ENCODE data around the gene FMC1.

DNA sequence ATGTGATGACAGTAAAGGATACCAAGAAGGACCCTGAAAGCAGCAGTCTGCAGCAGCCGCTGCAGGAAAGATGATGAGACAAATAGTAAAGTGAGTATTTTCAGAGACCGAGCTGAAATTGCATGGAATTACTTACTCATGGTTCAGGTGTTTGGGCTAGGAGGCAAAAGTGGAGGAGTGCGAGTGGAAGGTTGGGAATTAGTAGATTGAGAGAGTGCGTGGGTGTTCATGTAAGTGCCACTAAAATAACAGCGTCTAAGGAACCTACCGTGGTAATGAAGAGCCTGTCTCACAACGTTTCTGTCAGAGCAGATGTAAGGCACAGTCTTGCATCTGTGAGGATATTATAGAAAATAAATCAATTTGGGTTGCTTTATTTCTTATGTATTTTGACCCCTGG is 48.3 kb upstream of the FMC1 start:
- TF ChIP-seq, protein P1, sequence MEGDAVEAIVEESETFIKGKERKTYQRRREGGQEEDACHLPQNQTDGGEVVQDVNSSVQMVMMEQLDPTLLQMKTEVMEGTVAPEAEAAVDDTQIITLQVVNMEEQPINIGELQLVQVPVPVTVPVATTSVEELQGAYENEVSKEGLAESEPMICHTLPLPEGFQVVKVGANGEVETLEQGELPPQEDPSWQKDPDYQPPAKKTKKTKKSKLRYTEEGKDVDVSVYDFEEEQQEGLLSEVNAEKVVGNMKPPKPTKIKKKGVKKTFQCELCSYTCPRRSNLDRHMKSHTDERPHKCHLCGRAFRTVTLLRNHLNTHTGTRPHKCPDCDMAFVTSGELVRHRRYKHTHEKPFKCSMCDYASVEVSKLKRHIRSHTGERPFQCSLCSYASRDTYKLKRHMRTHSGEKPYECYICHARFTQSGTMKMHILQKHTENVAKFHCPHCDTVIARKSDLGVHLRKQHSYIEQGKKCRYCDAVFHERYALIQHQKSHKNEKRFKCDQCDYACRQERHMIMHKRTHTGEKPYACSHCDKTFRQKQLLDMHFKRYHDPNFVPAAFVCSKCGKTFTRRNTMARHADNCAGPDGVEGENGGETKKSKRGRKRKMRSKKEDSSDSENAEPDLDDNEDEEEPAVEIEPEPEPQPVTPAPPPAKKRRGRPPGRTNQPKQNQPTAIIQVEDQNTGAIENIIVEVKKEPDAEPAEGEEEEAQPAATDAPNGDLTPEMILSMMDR (IDR thresholded peaks at IDR 0.05; ENCODE audit: borderline replicate concordance, extremely low read depth, low read length, poor library complexity, severe bottlenecking) = no peak
- no peak for TF ChIP-seq EZH2 (IDR thresholded peaks at IDR 0.05; ENCODE audit: borderline replicate concordance, low read depth, low read length, severe bottlenecking)
